LNCAP (cell line): ENCODE results near the gene CALN1.

Source experiments
- CTCF ChIP-seq: fragments of 450-650 bp; IDR thresholded peaks from 2 replicates; pipeline ENCODE4 v1.5.1; 2017; ENCODE audit warnings: mild to moderate bottlenecking

CALN1 gene

GRCh38 chr7:72391821-72392377 is 20.2 kb downstream of the CALN1 start:
- no peak for TF ChIP-seq CTCF

DNA sequence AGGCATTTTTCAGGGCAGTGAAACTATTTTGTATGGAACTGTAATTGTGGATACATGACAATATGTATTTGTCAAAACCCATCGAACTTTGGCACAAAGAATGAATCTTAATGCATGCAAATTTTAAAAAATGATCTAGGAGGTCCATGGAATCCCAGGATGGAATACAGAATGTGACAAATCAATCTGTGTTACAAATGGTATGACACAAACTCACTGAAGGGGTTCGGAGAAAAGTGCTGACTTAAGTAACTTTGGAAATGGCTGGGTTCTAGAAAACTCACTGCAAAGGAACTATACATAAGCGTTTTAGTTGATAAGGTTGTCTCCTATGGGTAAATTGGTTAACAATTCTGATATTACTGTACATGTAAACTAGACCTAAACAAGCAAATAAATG is 26.0 kb downstream of the CALN1 start:
- no peak for TF ChIP-seq CTCF

GRCh38 chr7:72362246-72362645 is 49.9 kb downstream of the CALN1 start:
- TF ChIP-seq CTCF, result no peak

DNA sequence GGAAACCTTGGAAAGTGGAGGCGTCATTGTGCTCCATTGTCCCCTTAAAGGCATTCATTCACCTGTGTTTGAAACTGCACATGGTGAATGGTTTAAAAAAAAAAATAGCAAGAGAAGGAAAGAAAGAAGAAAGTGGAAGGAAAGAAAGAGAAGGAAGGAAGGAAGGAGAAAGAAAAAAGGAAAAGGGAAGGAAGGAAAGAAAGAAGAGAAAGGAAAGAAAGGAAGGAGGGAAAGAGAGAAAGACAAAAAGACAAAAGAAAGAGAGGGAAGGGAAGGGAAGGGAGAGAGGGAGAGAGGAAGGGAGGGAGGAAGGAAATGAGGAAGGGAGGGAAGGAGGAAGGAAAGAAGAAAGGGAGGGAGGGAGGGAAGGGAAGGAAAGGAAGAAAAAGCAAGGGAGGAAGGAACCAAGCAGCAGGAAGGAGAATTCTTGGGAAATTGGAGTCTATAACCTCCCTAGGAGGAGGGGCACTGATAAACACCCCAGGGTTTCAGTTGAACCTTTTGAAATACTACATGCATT is 66.9 kb downstream of the CALN1 start:
- no peak for TF ChIP-seq CTCF

DNA sequence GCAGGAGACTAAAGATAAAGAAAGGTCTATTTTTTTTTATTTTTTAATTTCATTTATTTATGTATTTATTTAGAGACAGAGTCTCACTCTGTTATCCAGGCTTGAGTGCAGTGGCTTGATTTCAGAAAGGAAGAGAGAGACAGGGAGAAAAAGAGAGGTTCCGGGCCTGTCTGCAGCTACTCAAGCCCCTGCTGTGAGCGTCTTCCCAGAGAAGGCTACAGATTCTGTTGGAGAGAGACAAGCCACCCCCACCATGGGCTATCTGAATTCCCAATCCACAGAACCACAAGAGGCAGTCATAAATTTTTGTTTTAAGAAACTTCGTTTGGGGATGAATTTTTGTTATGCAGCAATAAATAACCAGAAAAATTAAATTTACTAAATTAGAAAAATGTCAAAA is 68.1 kb downstream of the CALN1 start:
- TF ChIP-seq CTCF, result no peak

DNA sequence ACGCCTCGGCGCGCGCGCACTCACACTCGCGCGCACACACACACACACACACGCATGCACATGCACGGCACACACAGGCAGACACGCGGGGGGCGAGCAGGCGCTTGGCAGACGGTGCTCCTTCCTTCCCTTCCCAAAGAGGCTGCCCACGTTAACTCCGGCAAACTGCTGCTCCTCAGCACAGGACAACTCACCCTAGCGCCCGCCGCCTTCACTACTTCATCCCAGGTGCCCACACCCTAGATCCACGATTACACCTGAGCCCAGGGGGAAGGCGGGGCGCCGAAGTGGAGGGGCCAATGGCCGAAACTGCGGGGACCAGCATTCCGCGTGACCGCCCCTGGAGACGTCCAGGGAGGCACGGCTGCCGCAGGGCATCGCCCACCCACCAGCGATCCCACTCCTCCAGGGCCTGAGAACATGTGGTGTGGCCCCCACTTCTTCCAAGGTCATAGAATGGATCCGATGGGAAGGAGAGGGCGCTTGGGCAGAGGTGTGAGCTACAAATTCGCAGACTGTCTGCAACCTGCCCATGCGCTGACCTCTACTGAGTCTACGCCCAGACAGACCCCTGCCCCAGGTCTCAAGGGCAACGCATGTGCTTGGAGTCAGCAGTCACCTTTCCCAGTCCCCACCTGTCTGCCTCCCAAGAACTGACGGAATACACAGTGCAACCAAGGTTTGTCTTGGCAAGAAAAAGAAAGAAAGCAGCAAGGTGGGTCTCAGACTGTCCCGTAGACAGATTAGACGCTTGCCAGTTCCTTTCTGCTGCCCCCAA is 74.6 kb downstream of the CALN1 start:
- TF ChIP-seq CTCF, result no peak

GRCh38 chr7:72336632-72337389 is 75.3 kb downstream of the CALN1 start:
- TF ChIP-seq CTCF, result no peak
